GM10847 (cell line): Measurements from ENCODE around the gene ADRA2C.

Source experiments
- POLR2A ChIP-seq: IDR thresholded peaks from 2 replicates; pipeline ENCODE4 v1.6.1; 2011; ENCODE audit not compliant: insufficient read length; ENCODE audit errors: extremely low read depth

The ADRA2C gene

GRCh38 chr4:3788366-3788660 is 22.1 kb downstream of the ADRA2C start:
- TF ChIP-seq POLR2A = no peak

- TF ChIP-seq POLR2A = no peak
Measured at GRCh38 chr4:3789587-3789986, 23.4 kb downstream of the ADRA2C start.

GRCh38 chr4:3790006-3790561 is 23.9 kb downstream of the ADRA2C start:
- TF ChIP-seq POLR2A = no peak

GRCh38 chr4:3791256-3791655 is 25.1 kb downstream of the ADRA2C start:
- no peak for TF ChIP-seq POLR2A

- TF ChIP-seq POLR2A = no peak
Measured at GRCh38 chr4:3791910-3792542, 25.8 kb downstream of the ADRA2C start.

- TF ChIP-seq POLR2A = no peak
Measured at GRCh38 chr4:3792813-3793212, 26.6 kb downstream of the ADRA2C start.

- TF ChIP-seq POLR2A = no peak
Measured at GRCh38 chr4:3793545-3793944, 27.4 kb downstream of the ADRA2C start.

DNA sequence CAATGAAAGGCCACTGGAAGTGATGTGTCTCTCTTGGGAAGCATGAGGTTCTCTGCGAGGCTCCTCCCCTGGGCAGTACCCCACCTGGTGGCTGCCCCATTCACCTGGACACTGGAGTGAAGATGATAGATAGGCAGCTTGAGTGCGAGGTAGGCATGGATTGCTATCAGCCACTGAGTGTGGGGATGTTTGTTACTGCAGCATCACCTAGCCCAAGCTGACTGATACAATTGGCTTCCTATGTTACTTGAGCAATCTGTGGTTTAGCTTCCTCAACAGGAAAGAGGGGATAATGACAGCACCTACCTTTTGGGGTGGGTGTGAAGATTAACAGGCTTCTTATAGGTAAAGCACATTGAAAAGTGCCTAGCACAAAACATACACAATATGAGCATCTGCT is 30.8 kb downstream of the ADRA2C start:
- TF ChIP-seq POLR2A = no peak

DNA sequence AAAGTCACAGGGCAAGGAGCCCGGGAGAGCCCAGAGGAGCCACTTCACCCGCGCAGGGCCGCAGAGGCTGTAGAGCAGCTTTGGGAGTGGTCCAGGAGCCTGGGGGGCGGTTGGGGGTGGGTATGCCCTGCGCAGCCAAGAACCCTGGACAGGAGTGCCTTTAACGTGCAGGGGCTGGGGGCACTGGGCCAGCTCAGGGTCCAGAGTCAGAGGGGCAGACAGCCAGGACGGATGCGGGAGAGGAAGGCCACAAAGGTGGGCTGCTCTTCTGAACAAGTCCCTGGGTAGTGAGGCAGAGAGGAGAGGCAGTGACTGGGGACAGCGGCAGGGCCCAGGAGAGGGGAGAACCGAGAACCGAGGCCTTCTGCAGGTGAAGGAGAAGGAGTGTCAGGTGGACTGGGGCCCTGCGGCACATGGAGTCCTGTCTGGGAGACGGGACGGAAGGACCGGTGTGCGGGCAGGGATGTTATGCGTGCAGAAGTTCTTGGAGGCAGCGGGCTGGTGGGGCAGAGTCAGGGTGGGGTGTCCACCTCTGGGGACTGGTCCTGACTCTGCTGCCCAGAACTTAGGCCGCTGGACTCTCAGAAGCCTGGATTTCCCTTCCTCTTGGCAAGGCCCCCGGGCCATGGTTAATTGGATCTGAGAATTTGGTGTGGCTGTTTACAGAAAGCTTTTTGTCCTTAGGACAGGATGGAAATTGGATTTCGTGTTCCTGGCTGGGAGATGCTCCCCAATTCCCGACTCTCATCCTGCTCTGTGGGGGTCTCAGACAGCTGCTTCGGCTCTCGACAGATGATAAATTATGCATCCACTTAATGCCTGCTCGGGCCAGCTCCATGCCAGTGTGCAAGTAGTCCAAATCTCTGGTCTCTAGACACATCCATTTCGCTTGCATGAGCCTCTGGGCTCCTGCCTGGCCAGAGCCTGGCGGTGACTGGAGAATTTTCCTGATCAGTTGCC is 31.9 kb downstream of the ADRA2C start:
- TF ChIP-seq POLR2A = no peak

- no peak for TF ChIP-seq POLR2A
Measured at GRCh38 chr4:3799496-3799895, 33.3 kb downstream of the ADRA2C start.

GRCh38 chr4:3800351-3800750 is 34.2 kb downstream of the ADRA2C start:
- no peak for TF ChIP-seq POLR2A

DNA sequence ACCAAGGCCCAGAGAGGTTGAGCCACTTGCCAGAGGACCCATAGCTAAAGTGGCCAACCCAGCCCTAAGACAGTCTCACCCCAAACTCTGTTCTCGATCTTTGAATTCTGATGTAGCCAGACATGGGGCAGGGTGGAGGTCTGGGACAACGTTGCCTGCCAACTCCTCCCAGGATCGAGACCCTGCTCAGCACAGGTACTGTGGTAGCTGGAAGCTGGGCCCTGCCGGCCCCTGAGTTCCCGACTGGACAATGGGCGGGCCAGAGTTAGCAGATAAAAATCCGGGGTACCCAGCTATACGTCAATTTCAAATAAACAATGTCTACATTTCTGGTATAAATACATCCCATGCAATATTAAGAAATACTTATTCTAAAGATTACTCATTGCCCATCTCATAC is 35.3 kb downstream of the ADRA2C start:
- no peak for TF ChIP-seq POLR2A

- no peak for TF ChIP-seq POLR2A
Measured at GRCh38 chr4:3801931-3802550, 35.9 kb downstream of the ADRA2C start.

DNA sequence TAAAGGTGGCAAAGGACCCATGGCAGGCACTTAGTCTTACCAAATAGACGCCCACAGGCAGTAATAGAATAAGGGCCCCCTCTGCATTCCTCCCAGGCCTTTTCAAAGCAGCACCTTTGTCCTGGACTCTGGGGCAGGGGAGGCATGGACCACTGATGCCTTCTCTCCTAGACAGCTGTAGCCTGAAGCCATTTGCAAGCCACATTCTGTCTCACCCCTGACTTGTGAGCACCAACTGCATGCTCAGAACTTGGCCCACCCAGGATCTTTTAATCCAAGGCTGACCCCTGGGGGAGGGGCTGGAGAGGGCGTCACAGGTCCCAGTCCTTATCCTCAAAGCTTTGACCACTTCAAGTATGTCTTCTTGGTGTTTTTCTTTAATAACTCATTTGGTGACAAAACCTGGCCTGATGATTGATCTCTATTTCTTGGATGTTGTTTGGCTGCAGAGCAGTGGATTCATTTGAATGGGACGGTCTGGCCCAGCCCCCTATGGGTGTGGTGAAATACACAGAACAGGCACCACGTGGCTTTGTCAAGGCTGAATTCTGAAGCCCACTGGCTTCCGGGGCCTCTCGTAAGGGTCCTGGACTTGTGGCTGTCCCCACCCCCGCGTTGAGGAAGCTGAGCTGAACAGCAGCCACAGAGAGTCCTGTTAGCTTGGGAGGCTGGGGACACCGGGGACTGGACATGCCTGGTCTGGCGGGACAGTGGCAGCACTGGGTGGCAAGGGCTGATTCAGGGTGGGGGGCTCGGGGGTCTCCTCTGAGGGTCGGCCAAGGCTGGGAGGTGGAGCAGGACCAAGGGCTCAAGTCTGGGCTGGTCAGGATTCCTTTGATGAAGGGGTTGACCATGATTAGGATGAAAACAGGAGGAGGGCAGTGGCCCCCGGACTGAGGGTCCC is 36.6 kb downstream of the ADRA2C start:
- TF ChIP-seq POLR2A = no peak

DNA sequence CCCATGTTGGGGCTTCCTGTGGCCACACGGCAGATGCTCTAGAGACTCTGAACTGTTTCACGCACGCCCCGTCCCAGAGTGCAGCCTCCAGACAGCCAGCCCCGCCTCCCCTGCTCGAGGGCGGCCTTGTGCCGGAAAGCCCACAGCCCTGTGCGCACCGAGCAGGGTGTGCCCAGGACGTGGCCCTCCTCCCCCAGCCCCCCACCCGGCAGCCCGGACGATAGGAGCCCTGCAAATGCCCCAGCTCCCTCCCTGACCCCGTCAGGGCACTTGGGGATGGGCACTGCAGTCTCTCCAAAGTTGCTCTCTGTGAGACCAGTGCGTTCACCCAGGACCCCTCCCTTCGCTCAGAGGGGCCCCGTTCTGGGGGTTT is 37.3 kb downstream of the ADRA2C start:
- TF ChIP-seq POLR2A = no peak

DNA sequence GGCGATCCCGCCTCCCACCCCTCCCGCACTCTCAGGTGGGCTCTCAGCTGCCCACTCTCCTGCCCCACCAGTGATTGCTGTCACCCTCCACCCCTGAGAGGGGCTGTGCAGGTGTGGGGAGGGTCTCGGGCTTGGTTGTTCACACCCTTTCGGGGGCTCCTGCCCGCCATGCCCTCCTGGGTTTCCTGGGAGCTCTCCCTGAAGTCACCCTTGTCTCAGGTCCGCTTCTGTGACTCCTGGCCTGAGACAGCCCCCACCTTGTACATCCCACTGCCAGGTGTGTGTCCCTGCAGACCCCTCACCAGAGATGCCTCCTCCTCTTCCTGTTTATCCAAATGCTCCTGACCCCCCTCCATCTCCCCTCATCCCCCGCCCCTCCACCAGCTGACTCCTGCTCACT is 37.8 kb downstream of the ADRA2C start:
- no peak for TF ChIP-seq POLR2A

DNA sequence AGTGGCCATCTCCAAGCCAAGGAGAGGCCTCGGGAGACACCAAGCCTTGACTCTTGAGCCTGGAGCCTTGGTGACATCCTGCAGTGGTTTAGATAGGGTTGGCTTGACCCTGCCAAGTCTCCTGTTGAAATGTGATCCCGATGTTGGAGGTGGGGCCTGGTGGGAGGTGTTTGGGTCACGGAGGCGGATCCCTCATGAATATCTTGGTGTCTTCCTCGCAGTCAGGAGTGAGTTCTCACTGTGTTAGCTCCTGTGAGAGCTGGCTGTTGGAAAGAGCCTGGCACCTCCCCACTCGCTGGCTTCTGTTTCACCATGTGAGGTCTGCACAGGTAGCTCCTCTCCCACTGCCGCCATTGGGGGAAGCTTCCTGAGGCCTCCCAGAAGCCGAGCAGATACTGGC is 38.8 kb downstream of the ADRA2C start:
- no peak for TF ChIP-seq POLR2A
